ENCODE results near the gene RMDN3. TPM values are rescaled to one million over a fixed set of nuclear protein-coding genes. Genes with fewer than 3 reads are reported as not detected.

Gene RMDN3
- total RNA-seq, 1 experiment from 2014 or later: 23.5 TPM

- no peaks in the 10 kb centered on the region for H3K9me3 Mint-ChIP-seq (ENCODE audit: low read depth, unreplicated experiment)
- no peak overlapping the region for H3K27ac Mint-ChIP-seq (ENCODE audit: unreplicated experiment)
- no peak overlapping the region for H3K4me3 Mint-ChIP-seq (ENCODE audit: low read depth, unreplicated experiment)
- BruUV-seq (replicated peaks): no TSS peak
- no peak for DNase-seq
- H3K36me3 Mint-ChIP-seq (ENCODE audit: insufficient read depth, unreplicated experiment): peaks cover 10% of the 10 kb centered on the region
- no peaks in the 10 kb centered on the region for H3K27me3 Mint-ChIP-seq (ENCODE audit: unreplicated experiment)
- intact Hi-C loops (cut with micrococcal nuclease; ENCODE audit: unreplicated experiment): no loop called here
- no peak for TF ChIP-seq CTCF (IDR thresholded peaks at IDR 0.05; ENCODE audit: unreplicated experiment)
- CTCF ChIA-PET: no interaction called here
- H3K4me1 Mint-ChIP-seq (ENCODE audit: low read depth, unreplicated experiment): no peaks in the 10 kb centered on the region
Measured at GRCh38 chr15:40737048-40737447, 18.0 kb downstream of the RMDN3 start.

- intact Hi-C loops (cut with micrococcal nuclease; ENCODE audit: unreplicated experiment): no loop called here
- Mint-ChIP-seq H3K36me3 (ENCODE audit: insufficient read depth, unreplicated experiment) (peaks cover 10% of the 10 kb centered on the region), H3K27me3 (ENCODE audit: unreplicated experiment) (no peaks in the 10 kb centered on the region), H3K27ac (ENCODE audit: unreplicated experiment) (no peak overlapping the region), H3K4me1 (ENCODE audit: low read depth, unreplicated experiment) (no peaks in the 10 kb centered on the region), H3K4me3 (ENCODE audit: low read depth, unreplicated experiment) (no peak overlapping the region), H3K9me3 (ENCODE audit: low read depth, unreplicated experiment) (no peaks in the 10 kb centered on the region)
- DNase-seq: no peak
- TF ChIP-seq CTCF (IDR thresholded peaks at IDR 0.05; ENCODE audit: unreplicated experiment): no peak
- CTCF ChIA-PET: no interaction called here
- no TSS peak for BruUV-seq (replicated peaks)
Measured at GRCh38 chr15:40736575-40736974, 18.5 kb downstream of the RMDN3 start.

GRCh38 chr15:40731034-40731433 is 24.0 kb downstream of the RMDN3 start:
- Mint-ChIP-seq H3K4me1 (ENCODE audit: low read depth, unreplicated experiment) (no peaks in the 10 kb centered on the region), H3K9me3 (ENCODE audit: low read depth, unreplicated experiment) (no peaks in the 10 kb centered on the region), H3K27me3 (ENCODE audit: unreplicated experiment) (no peaks in the 10 kb centered on the region), H3K36me3 (ENCODE audit: insufficient read depth, unreplicated experiment) (peaks cover 10% of the 10 kb centered on the region), H3K4me3 (ENCODE audit: low read depth, unreplicated experiment) (no peak overlapping the region), H3K27ac (ENCODE audit: unreplicated experiment) (no peak overlapping the region)
- intact Hi-C loops (cut with micrococcal nuclease; ENCODE audit: unreplicated experiment): no loop called here
- BruUV-seq (replicated peaks): no TSS peak
- CTCF ChIA-PET: no interaction called here
- TF ChIP-seq CTCF (IDR thresholded peaks at IDR 0.05; ENCODE audit: unreplicated experiment): no peak
- no peak for DNase-seq

- Mint-ChIP-seq H3K27me3 (ENCODE audit: unreplicated experiment) (no peaks in the 10 kb centered on the region), H3K36me3 (ENCODE audit: insufficient read depth, unreplicated experiment) (no peaks in the 10 kb centered on the region), H3K9me3 (ENCODE audit: low read depth, unreplicated experiment) (no peaks in the 10 kb centered on the region), H3K27ac (ENCODE audit: unreplicated experiment) (no peak overlapping the region), H3K4me3 (ENCODE audit: low read depth, unreplicated experiment) (no peak overlapping the region), H3K4me1 (ENCODE audit: low read depth, unreplicated experiment) (no peaks in the 10 kb centered on the region)
- no TSS peak for BruUV-seq (replicated peaks)
- CTCF ChIA-PET: interaction anchor here (0.7 kb wide), 1 partner anchor 12 kb away, joined by 4 read pairs; no protein-coding TSS in a partner anchor
- intact Hi-C loops (cut with micrococcal nuclease; ENCODE audit: unreplicated experiment): no loop called here
- TF ChIP-seq CTCF (IDR thresholded peaks at IDR 0.05; ENCODE audit: unreplicated experiment): no peak
- no peak for DNase-seq
Measured at GRCh38 chr15:40723919-40724318, 31.1 kb downstream of the RMDN3 start.
